Smooth muscle cell (in vitro differentiated cells): ENCODE measurements around the gene RNFT2. TPM values are rescaled to one million over a fixed set of nuclear protein-coding genes. Genes with fewer than 3 reads are reported as not detected.

Source experiments
- DNase-seq: peaks from one replicate; lab custom pipeline; 2025; ENCODE audit not compliant: unreplicated experiment; lab: John Stamatoyannopoulos, UW
- H2AFZ ChIP-seq: fragments of 200-600 bp; sonication (generic); 2 replicates; pipeline ENCODE4 v1.6.0; 2016; ENCODE audit warnings: antibody characterized with exemption, low read depth, mild to moderate bottlenecking
- H3F3A ChIP-seq: fragments of 200-600 bp; sonication (generic); 2 replicates; pipeline ENCODE4 v1.6.0; 2017; ENCODE audit warnings: antibody characterized with exemption, low read depth
- H3K27ac ChIP-seq: fragments of 200-600 bp; sonication (generic); 2 replicates; pipeline ENCODE4 v1.5.1; 2016; ENCODE audit warnings: low read depth, mild to moderate bottlenecking
- H3K27me3 ChIP-seq: fragments of 200-600 bp; sonication (generic); 2 replicates; pipeline ENCODE4 v1.6.1; 2016; ENCODE audit warnings: low read depth, mild to moderate bottlenecking
- H3K36me3 ChIP-seq: fragments of 200-600 bp; sonication (generic); 2 replicates; pipeline ENCODE4 v1.5.1; 2016; ENCODE audit warnings: low read depth
- H3K4me1 ChIP-seq: fragments of 200-600 bp; sonication (generic); 2 replicates; pipeline ENCODE4 v1.5.1; 2016; ENCODE audit warnings: low read depth
- H3K4me2 ChIP-seq: fragments of 200-600 bp; sonication (generic); 2 replicates; pipeline ENCODE4 v1.6.0; 2016; ENCODE audit warnings: mild to moderate bottlenecking
- H3K4me3 ChIP-seq: fragments of 200-600 bp; sonication (generic); 2 replicates; pipeline ENCODE4 v1.5.1; 2016; ENCODE audit warnings: mild to moderate bottlenecking
- H3K79me2 ChIP-seq: fragments of 200-600 bp; sonication (generic); 2 replicates; pipeline ENCODE4 v1.6.0; 2016; ENCODE audit warnings: low read depth, mild to moderate bottlenecking
- H3K9ac ChIP-seq: fragments of 200-600 bp; sonication (generic); 2 replicates; pipeline ENCODE4 v1.6.0; 2016; ENCODE audit warnings: low read depth
- H3K9me3 ChIP-seq: fragments of 200-600 bp; sonication (generic); replicated peaks from 2 replicates; pipeline ENCODE4 v1.5.1; 2016; ENCODE audit warnings: low read depth
- H4K20me1 ChIP-seq: fragments of 200-600 bp; sonication (generic); 2 replicates; pipeline ENCODE4 v1.6.0; 2016; ENCODE audit warnings: low read depth
- CTCF ChIP-seq: fragments of 200-600 bp; sonication (generic); IDR thresholded peaks from 2 replicates; pipeline ENCODE4 v1.5.1; 2017; ENCODE audit warnings: borderline replicate concordance, mild to moderate bottlenecking, antibody characterized with exemption; ENCODE audit not compliant: insufficient read depth, poor library complexity, severe bottlenecking
- WGBS: methylation state at CpG from one replicate; pipeline ENCODE4 v1.1.7; 2016; ENCODE audit warnings: low lambda C conversion rate; 5-methylcytosine and 5-hydroxymethylcytosine counted together
- polyA plus RNA-seq: library from polyadenylated mRNA; unstranded; fragments of >200 nt; fragmentation: Nextera tagmentation; extraction: Ambion mirVana; gene quantifications from 2 replicates; pipeline ENCODE4 v1.2.1, GENCODE V29; 2016
- total RNA-seq: library from RNA; depleted of rRNA; stranded (reverse); fragments of >200 nt; gene quantifications from 2 replicates; pipeline ENCODE4 v1.2.3, GENCODE V29; 2014

RNFT2 gene
- total and polyA plus RNA-seq, 2 experiments from 2014 or later: 2.0 to 2.4 TPM

DNA sequence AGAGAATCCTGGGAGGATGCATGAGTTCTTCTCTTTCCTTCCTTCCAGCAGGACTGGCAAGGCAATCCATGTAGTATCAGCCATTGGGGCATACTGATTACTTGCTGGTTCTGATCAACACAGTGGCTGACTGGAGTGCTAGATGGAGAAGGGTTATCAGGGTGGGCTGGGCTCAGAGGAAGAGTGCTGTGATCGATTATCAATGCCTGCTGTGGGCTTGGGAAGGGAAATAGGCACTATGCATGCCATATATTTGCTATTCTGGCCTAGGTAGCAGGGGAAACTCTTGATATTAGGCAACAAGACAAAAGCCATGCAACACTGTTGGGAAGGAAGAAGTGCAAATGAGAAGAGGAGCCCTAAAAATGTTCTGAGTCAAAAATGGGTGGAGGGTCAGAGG lies 97.4 kb downstream of the RNFT2 start:
- H2AFZ ChIP-seq: no peak overlapping the region
- H4K20me1 ChIP-seq: no peaks in the 10 kb centered on the region
- no peak for DNase-seq
- H3F3A ChIP-seq: no peaks in the 10 kb centered on the region
- no peaks in the 10 kb centered on the region for H3K79me2 ChIP-seq
- TF ChIP-seq CTCF: no peak
- WGBS: 74% methylated on average over 1 of the region's 1 CpG
- H3K9me3 ChIP-seq: no peaks in the 10 kb centered on the region
- H3K27me3 ChIP-seq: no peaks in the 10 kb centered on the region
- H3K4me2 ChIP-seq: no peak overlapping the region
- no peaks in the 10 kb centered on the region for H3K4me1 ChIP-seq
- no peak overlapping the region for H3K27ac ChIP-seq
- H3K4me3 ChIP-seq: no peak overlapping the region
- no peak overlapping the region for H3K9ac ChIP-seq
- no peaks in the 10 kb centered on the region for H3K36me3 ChIP-seq

DNA sequence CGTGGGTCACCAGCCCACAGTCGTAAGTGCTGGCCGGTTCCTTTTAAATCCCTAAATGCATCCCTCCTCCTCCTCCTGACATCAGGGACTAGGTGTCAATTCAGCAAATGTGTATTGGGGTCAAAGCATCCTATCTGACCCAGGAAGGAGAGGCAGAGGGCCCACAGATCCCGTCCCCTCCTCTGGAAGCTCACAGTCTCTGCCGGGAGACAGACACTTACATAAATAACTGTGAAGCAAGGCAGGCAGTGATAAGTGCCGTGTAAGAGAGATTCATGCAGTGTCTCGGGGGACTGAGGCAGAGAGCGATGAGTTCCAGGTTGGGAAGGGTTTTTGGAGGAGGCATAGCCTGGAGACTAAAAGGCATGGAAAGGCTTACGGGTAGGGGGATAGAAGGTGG lies 99.0 kb downstream of the RNFT2 start:
- Histone ChIP-seq H3K4me3 (no peak overlapping the region), H4K20me1 (no peaks in the 10 kb centered on the region), H3K27me3 (no peaks in the 10 kb centered on the region), H3K79me2 (no peaks in the 10 kb centered on the region), H3K4me2 (no peak overlapping the region), H3K27ac (no peak overlapping the region), H2AFZ (no peak overlapping the region), H3F3A (no peaks in the 10 kb centered on the region), H3K4me1 (no peaks in the 10 kb centered on the region), H3K36me3 (no peaks in the 10 kb centered on the region), H3K9ac (no peak overlapping the region), H3K9me3 (no peaks in the 10 kb centered on the region)
- no peak for DNase-seq
- WGBS: 71% methylated on average over 9 of the region's 9 CpGs
- no peak for TF ChIP-seq CTCF

GRCh38 chr12:116838365-116838764 lies 100.2 kb downstream of the RNFT2 start:
- no peak for DNase-seq
- Histone ChIP-seq H3K4me1 (no peaks in the 10 kb centered on the region), H2AFZ (no peak overlapping the region), H4K20me1 (no peaks in the 10 kb centered on the region), H3F3A (no peaks in the 10 kb centered on the region), H3K27ac (no peak overlapping the region), H3K9me3 (no peaks in the 10 kb centered on the region), H3K36me3 (no peaks in the 10 kb centered on the region), H3K9ac (no peak overlapping the region), H3K79me2 (no peaks in the 10 kb centered on the region), H3K27me3 (no peaks in the 10 kb centered on the region), H3K4me3 (no peak overlapping the region), H3K4me2 (no peak overlapping the region)
- 91% methylated on average over 4 of the region's 4 CpGs for WGBS
- TF ChIP-seq CTCF: no peak

GRCh38 chr12:116839287-116839830 lies 101.2 kb downstream of the RNFT2 start:
- Histone ChIP-seq H3K79me2 (no peaks in the 10 kb centered on the region), H3K27me3 (no peaks in the 10 kb centered on the region), H3K4me3 (no peak overlapping the region), H4K20me1 (no peaks in the 10 kb centered on the region), H3K9me3 (no peaks in the 10 kb centered on the region), H3K4me2 (no peak overlapping the region), H3K9ac (no peak overlapping the region), H3K27ac (no peak overlapping the region), H3K36me3 (no peaks in the 10 kb centered on the region), H3F3A (no peaks in the 10 kb centered on the region), H3K4me1 (no peaks in the 10 kb centered on the region), H2AFZ (no peak overlapping the region)
- TF ChIP-seq CTCF: no peak
- 92% methylated on average over 2 of the region's 3 CpGs for WGBS
- DNase-seq: no peak
